GM12878 (cell line): ENCODE results near the gene RIT2. TPM values are rescaled to one million over a fixed set of nuclear protein-coding genes. Genes with fewer than 3 reads are reported as not detected.

Source experiments
- ATAC-seq: fragments of 200-7000 bp; cut with Tn5 transposase; 3 replicates; pipeline ENCODE4 v1.9.1; 2020; ENCODE audit warnings: mild to moderate bottlenecking, moderate library complexity
- BruUV-seq: library from RNA; stranded (reverse); fragments of 400-500 nt; replicated peaks from 2 replicates; lab custom pipeline; 2021; lab: Mats Ljungman, UMichigan
- CTCF ChIA-PET: fragments of 300-600 bp; sonication (Branson Sonifier 250); formaldehyde crosslinking; extraction: SDS; loops from one replicate; lab custom pipeline; 2021; ENCODE audit warnings: inconsistent platforms; lab: Yijun Ruan, JAX
- POLR2A ChIA-PET: fragments of 350-600 bp; formaldehyde crosslinking; extraction: SDS; loops from one replicate; lab custom pipeline; 2021; ENCODE audit warnings: inconsistent platforms; lab: Charles Lee
- RAD21 ChIA-PET: fragments of 300-600 bp; sonication (Branson Sonifier 250); formaldehyde crosslinking; loops from one replicate; lab custom pipeline; 2023; ENCODE audit warnings: antibody characterized with exemption; ENCODE audit not compliant: unreplicated experiment; lab: Charles Lee
- SMC1A ChIA-PET: fragments of 300-600 bp; sonication (Branson Sonifier 250); formaldehyde crosslinking; loops from one replicate; lab custom pipeline; 2023; ENCODE audit not compliant: unreplicated experiment, uncharacterized antibody; lab: Charles Lee
- DNase-seq: peaks from one replicate; pipeline ENCODE4 v3.0.0-alpha.2; 2011; ENCODE audit warnings: low read depth, low spot score
- FAIRE-seq: peaks from 3 replicates; lab custom pipeline; 2011; peaks lifted over from hg19 to GRCh38; lab: Jason Lieb, UNC
- H2AFZ ChIP-seq: 2 replicates; pipeline ENCODE4 v1.6.0; 2011; ENCODE audit warnings: low read depth, low read length, control low read depth; ENCODE audit not compliant: control insufficient read depth
- H3K27ac ChIP-seq: 2 replicates; pipeline ENCODE4 v1.5.1; 2011; ENCODE audit warnings: control low read depth; ENCODE audit not compliant: control insufficient read depth, insufficient read depth
- H3K27me3 ChIP-seq, 2 experiments: replicated peaks in 1 of 2; 2 replicates each; pipeline versions ENCODE4 v1.6.0 to v1.6.1; 2011; ENCODE audit warnings: low read length in 1 of 2; ENCODE audit not compliant: control insufficient read depth in 2 of 2, insufficient read depth in 2 of 2
- H3K36me3 ChIP-seq, 2 experiments: 2 replicates each; pipeline ENCODE4 v1.5.1; 2011; ENCODE audit warnings: low read length in 1 of 2; ENCODE audit not compliant: control insufficient read depth in 2 of 2, insufficient read depth in 2 of 2
- H3K4me1 ChIP-seq: 2 replicates; pipeline ENCODE4 v1.6.1; 2011; ENCODE audit warnings: mild to moderate bottlenecking, low read length, moderate library complexity, mixed read lengths; ENCODE audit not compliant: control insufficient read depth, insufficient read depth
- H3K4me2 ChIP-seq: 2 replicates; pipeline ENCODE4 v1.6.0; 2011; ENCODE audit warnings: control low read depth; ENCODE audit not compliant: control insufficient read depth, insufficient read depth
- H3K4me3 ChIP-seq: fragments of 200-600 bp; sonication (generic); 2 replicates; pipeline ENCODE4 v1.5.1; 2016
- H3K79me2 ChIP-seq: 2 replicates; pipeline ENCODE4 v1.6.0; 2011; ENCODE audit warnings: low read length; ENCODE audit not compliant: control insufficient read depth, insufficient read depth
- H3K9ac ChIP-seq: 2 replicates; pipeline ENCODE4 v1.8.0; 2011; ENCODE audit warnings: low read length, control low read depth, mixed read lengths; ENCODE audit not compliant: control insufficient read depth, insufficient read depth
- H3K9me3 ChIP-seq: replicated peaks from 3 replicates; pipeline ENCODE4 v1.5.1; 2011; ENCODE audit warnings: mild to moderate bottlenecking, low read length; ENCODE audit not compliant: control insufficient read depth, insufficient read depth
- H4K20me1 ChIP-seq: 2 replicates; pipeline ENCODE4 v1.6.0; 2011; ENCODE audit not compliant: control insufficient read depth, insufficient read depth
- CBX3 ChIP-seq: fragments of 200-600 bp; sonication (generic); IDR thresholded peaks from 2 replicates; pipeline ENCODE4 v1.6.1; 2016; ENCODE audit warnings: low read depth, borderline replicate concordance
- FOXK2 ChIP-seq: fragments of 450-650 bp; IDR thresholded peaks from 2 replicates; pipeline ENCODE4 v1.6.1; 2017; ENCODE audit warnings: mild to moderate bottlenecking, moderate library complexity
- KLF5 ChIP-seq: fragments of 450-650 bp; IDR thresholded peaks from 2 replicates; pipeline ENCODE4 v1.6.1; 2014; ENCODE audit warnings: mild to moderate bottlenecking; ENCODE audit not compliant: partially characterized antibody
- LARP7 ChIP-seq: fragments of 450-650 bp; IDR thresholded peaks from 2 replicates; pipeline ENCODE4 v1.6.1; 2017; ENCODE audit warnings: mild to moderate bottlenecking
- RCOR1 ChIP-seq: conservative IDR thresholded peaks from 2 replicates; pipeline ENCODE4 v1.6.1; 2012; ENCODE audit warnings: low read depth, low read length, improper control_type of control experiment
- SMAD1 ChIP-seq: fragments of 450-650 bp; IDR thresholded peaks from 2 replicates; pipeline ENCODE4 v1.6.1; 2018; ENCODE audit warnings: mild to moderate bottlenecking, low read depth; ENCODE audit not compliant: partially characterized antibody
- USF1 ChIP-seq: IDR thresholded peaks from 2 replicates; pipeline ENCODE4 v1.6.1; 2011; ENCODE audit warnings: borderline replicate concordance, low read depth, mild to moderate bottlenecking, moderate library complexity, mixed read lengths, low read length; ENCODE audit not compliant: insufficient read depth; ENCODE audit errors: extremely low read length
- ZNF384 ChIP-seq: IDR thresholded peaks from 2 replicates; pipeline ENCODE4 v1.6.1; 2012; ENCODE audit warnings: low read depth, mild to moderate bottlenecking, low read length, improper control_type of control experiment, borderline replicate concordance
- WGBS: methylation state at CpG from one replicate; pipeline ENCODE4 v1.1.6; 2016; ENCODE audit warnings: low lambda C conversion rate; ENCODE audit not compliant: insufficient replicate concordance, insufficient coverage; ENCODE audit errors: missing lambda C conversion rate; 5-methylcytosine and 5-hydroxymethylcytosine counted together
- in situ Hi-C: fragments of 300-500 bp; cut with MboI; formaldehyde crosslinking; loops from 9 replicates; pipeline ENCODE4 v1.14.3; 2018; ENCODE audit warnings: mixed read lengths
- intact Hi-C: fragments of 100-400 bp; cut with micrococcal nuclease; formaldehyde crosslinking; loops from one replicate; pipeline ENCODE4 v1.14.2; 2022; ENCODE audit not compliant: unreplicated experiment
- polyA plus RNA-seq, 11 experiments: library from polyadenylated mRNA; depleted of rRNA in 4 of 11; unstranded in 6 of 11; stranded (reverse) in 5 of 11; fragments of >200 nt; fragmentation: Nextera tagmentation in 4 of 11; fragmentation: Illumina TruSeq in 1 of 11; extraction: Ambion mirVana in 4 of 11; extraction: Trizol in 1 of 11; gene quantifications; 1 replicate in 1 of 11; 2 replicates in 10 of 11; pipeline versions ENCODE4 v1.2.1 to v1.2.3, GENCODE V29; 2011 to 2016; ENCODE audit warnings: inconsistent platforms in 2 of 11, missing spikeins in 2 of 11, low read depth in 1 of 11
- total RNA-seq, 4 experiments: library from RNA; depleted of rRNA in 3 of 4; stranded (reverse); fragments of >200 nt in 3 of 4; fragmentation: Illumina TruSeq in 1 of 4; extraction: Trizol in 1 of 4; gene quantifications; 2 replicates each; pipeline versions ENCODE4 v1.2.1 to v1.2.3, GENCODE V29; 2013 to 2021

The RIT2 gene
- total and polyA plus RNA-seq, 10 of the 15 experiments (the other 5 are each of a cell fraction or from before 2014, with no cell fraction given), result not detected

GRCh38 chr18:42765302-42765701 lies 350.2 kb downstream of the RIT2 start:
- Histone ChIP-seq H3K4me1 (no peaks in the 10 kb centered on the region), H3K27me3 (no peaks in the 10 kb centered on the region), H3K4me3 (no peak overlapping the region), H3K9me3 (no peaks in the 10 kb centered on the region), H3K79me2 (no peaks in the 10 kb centered on the region), H3K9ac (no peak overlapping the region), H3K27ac (no peak overlapping the region), H3K4me2 (no peak overlapping the region), H4K20me1 (no peaks in the 10 kb centered on the region)
- FAIRE-seq (no peak), DNase-seq (no peak), ATAC-seq (no peak)
- RAD21 ChIA-PET, result no interaction called here
- in situ Hi-C loops, result no loop called here
- WGBS, result 3% methylated on average over 2 of the region's 2 CpGs
- intact Hi-C loops, result no loop called here
- no TSS peak for BruUV-seq
- SMC1A ChIA-PET, result interaction anchor here (0.5 kb wide), 1 partner anchor 1090 kb away, joined by 4 read pairs; no protein-coding TSS in a partner anchor
- POLR2A ChIA-PET, result no interaction called here
- no peak for TF ChIP-seq CBX3
- TF ChIP-seq FOXK2, result no peak
- no peak for TF ChIP-seq RCOR1
- TF ChIP-seq SMAD1, result no peak
- no peak for TF ChIP-seq LARP7
- no peak for TF ChIP-seq KLF5
- no peak for TF ChIP-seq ZNF384
- TF ChIP-seq USF1, result no peak
- TF ChIP-seq, all 136 proteins: peak for 0
- Histone ChIP-seq H2AFZ (no peak overlapping the region), H3K36me3 (no peaks in the 10 kb centered on the region)
- CTCF ChIA-PET, result no interaction called here
